22Rv1 (cell line): ENCODE results near the gene CYB561D2.
A peak's percentile ranks its signal among the peaks of the same experiment; 100 is the strongest.

Experiments used
- H3K27ac ChIP-seq: fragments of 450-650 bp; 2 replicates; pipeline ENCODE4 v1.5.1; 2017
- CTCF ChIP-seq: fragments of 450-650 bp; IDR thresholded peaks from 2 replicates; pipeline ENCODE4 v1.5.1; 2017; ENCODE audit warnings: mild to moderate bottlenecking
- ZFX ChIP-seq: fragments of 450-650 bp; IDR thresholded peaks from 2 replicates; pipeline ENCODE4 v1.6.1; 2017; ENCODE audit warnings: antibody characterized with exemption, borderline replicate concordance

Gene CYB561D2

GRCh38 chr3:50320853-50321335 lies 29.8 kb upstream of the CYB561D2 start:
- TF ChIP-seq CTCF (no peak), ZFX (no peak)
- peak overlapping the region; percentile 85 for H3K27ac ChIP-seq

- H3K27ac ChIP-seq: peak overlapping the region; percentile 85
- TF ChIP-seq ZFX (no peak), CTCF (peak; percentile 73)
These were observed 29.1 kb upstream of the CYB561D2 start for GRCh38 chr3:50321336-50322114.

GRCh38 chr3:50322115-50322385 lies 28.6 kb upstream of the CYB561D2 start:
- H3K27ac ChIP-seq: peak overlapping the region; percentile 85
- TF ChIP-seq CTCF (no peak; the same call in 1 of the 2 replicates), ZFX (no peak)

DNA sequence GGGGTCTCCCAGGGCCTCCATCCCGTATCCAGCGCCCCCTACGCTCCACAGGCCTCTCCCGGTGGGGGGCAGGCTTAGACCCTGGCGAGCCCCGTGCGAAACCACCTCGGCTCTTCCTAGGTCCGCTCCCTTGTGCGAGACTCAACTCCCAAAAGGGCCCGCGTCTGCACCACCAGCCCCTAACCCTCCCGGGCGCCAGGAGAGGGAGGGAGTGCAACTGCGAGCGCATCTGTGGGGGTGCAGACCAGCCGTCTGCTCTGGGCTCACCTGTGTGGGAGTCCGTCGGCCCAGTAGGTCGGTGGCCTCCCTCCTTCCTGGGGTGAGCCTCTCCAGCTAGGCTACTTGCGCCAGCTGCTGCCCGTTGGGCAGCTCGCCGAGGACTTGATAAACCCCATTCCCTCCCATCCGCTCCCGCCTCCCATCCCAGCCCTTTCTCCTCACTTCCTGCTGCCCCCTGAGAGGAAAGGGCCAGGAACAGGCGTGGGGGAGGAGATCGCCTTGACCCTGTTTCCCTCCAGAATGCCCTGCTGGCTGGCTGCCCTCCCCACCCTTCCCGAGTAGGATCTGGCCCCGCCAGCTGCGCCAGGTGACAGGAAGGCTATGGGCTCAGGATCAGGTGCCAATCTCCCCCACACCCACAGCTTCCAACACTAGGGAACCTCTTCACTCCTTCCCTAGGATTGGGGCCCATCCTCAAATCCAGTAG lies 28.1 kb upstream of the CYB561D2 start, which contains the start of gene HYAL2:
HYAL2 (minus strand) TSS at position 360 of the 706 bp plus-strand sequence. CDS start 2,256 bp downstream, outside the sequence.
- H3K27ac ChIP-seq: peak within 1 kb of the TSS; percentile 85
- no peak for TF ChIP-seq CTCF
- TF ChIP-seq ZFX: no peak

GRCh38 chr3:50323092-50323600 lies 27.5 kb upstream of the CYB561D2 start:
- TF ChIP-seq ZFX (no peak), CTCF (no peak)
- peak overlapping the region; percentile 85 for H3K27ac ChIP-seq

GRCh38 chr3:50323614-50324199 lies 27.0 kb upstream of the CYB561D2 start:
- TF ChIP-seq ZFX: no peak
- TF ChIP-seq CTCF: no peak
- H3K27ac ChIP-seq: peak overlapping the region; percentile 85
